Smooth muscle cell (in vitro differentiated cells): ENCODE measurements around the gene AMH. TPM values are rescaled to one million over a fixed set of nuclear protein-coding genes. Genes with fewer than 3 reads are reported as not detected.

Source experiments
- DNase-seq: peaks from one replicate; lab custom pipeline; 2025; ENCODE audit not compliant: unreplicated experiment; lab: John Stamatoyannopoulos, UW
- H2AFZ ChIP-seq: fragments of 200-600 bp; sonication (generic); 2 replicates; pipeline ENCODE4 v1.6.0; 2016; ENCODE audit warnings: antibody characterized with exemption, low read depth, mild to moderate bottlenecking
- H3F3A ChIP-seq: fragments of 200-600 bp; sonication (generic); 2 replicates; pipeline ENCODE4 v1.6.0; 2017; ENCODE audit warnings: antibody characterized with exemption, low read depth
- H3K27ac ChIP-seq: fragments of 200-600 bp; sonication (generic); 2 replicates; pipeline ENCODE4 v1.5.1; 2016; ENCODE audit warnings: low read depth, mild to moderate bottlenecking
- H3K27me3 ChIP-seq: fragments of 200-600 bp; sonication (generic); 2 replicates; pipeline ENCODE4 v1.6.1; 2016; ENCODE audit warnings: low read depth, mild to moderate bottlenecking
- H3K36me3 ChIP-seq: fragments of 200-600 bp; sonication (generic); 2 replicates; pipeline ENCODE4 v1.5.1; 2016; ENCODE audit warnings: low read depth
- H3K4me1 ChIP-seq: fragments of 200-600 bp; sonication (generic); 2 replicates; pipeline ENCODE4 v1.5.1; 2016; ENCODE audit warnings: low read depth
- H3K4me2 ChIP-seq: fragments of 200-600 bp; sonication (generic); 2 replicates; pipeline ENCODE4 v1.6.0; 2016; ENCODE audit warnings: mild to moderate bottlenecking
- H3K4me3 ChIP-seq: fragments of 200-600 bp; sonication (generic); 2 replicates; pipeline ENCODE4 v1.5.1; 2016; ENCODE audit warnings: mild to moderate bottlenecking
- H3K79me2 ChIP-seq: fragments of 200-600 bp; sonication (generic); 2 replicates; pipeline ENCODE4 v1.6.0; 2016; ENCODE audit warnings: low read depth, mild to moderate bottlenecking
- H3K9ac ChIP-seq: fragments of 200-600 bp; sonication (generic); 2 replicates; pipeline ENCODE4 v1.6.0; 2016; ENCODE audit warnings: low read depth
- H3K9me3 ChIP-seq: fragments of 200-600 bp; sonication (generic); replicated peaks from 2 replicates; pipeline ENCODE4 v1.5.1; 2016; ENCODE audit warnings: low read depth
- H4K20me1 ChIP-seq: fragments of 200-600 bp; sonication (generic); 2 replicates; pipeline ENCODE4 v1.6.0; 2016; ENCODE audit warnings: low read depth
- WGBS: methylation state at CpG from one replicate; pipeline ENCODE4 v1.1.7; 2016; ENCODE audit warnings: low lambda C conversion rate; 5-methylcytosine and 5-hydroxymethylcytosine counted together
- polyA plus RNA-seq: library from polyadenylated mRNA; unstranded; fragments of >200 nt; fragmentation: Nextera tagmentation; extraction: Ambion mirVana; gene quantifications from 2 replicates; pipeline ENCODE4 v1.2.1, GENCODE V29; 2016
- total RNA-seq: library from RNA; depleted of rRNA; stranded (reverse); fragments of >200 nt; gene quantifications from 2 replicates; pipeline ENCODE4 v1.2.3, GENCODE V29; 2014
- TF ChIP-seq, protein P1 (sequence below): fragments of 200-600 bp; sonication (generic); IDR thresholded peaks from 2 replicates; pipeline ENCODE4 v1.5.1; 2017; ENCODE audit warnings: borderline replicate concordance, mild to moderate bottlenecking, antibody characterized with exemption; ENCODE audit not compliant: insufficient read depth, poor library complexity, severe bottlenecking

AMH gene
- total and polyA plus RNA-seq, 2 experiments from 2014 or later: 2.9 to 12.6 TPM

DNA sequence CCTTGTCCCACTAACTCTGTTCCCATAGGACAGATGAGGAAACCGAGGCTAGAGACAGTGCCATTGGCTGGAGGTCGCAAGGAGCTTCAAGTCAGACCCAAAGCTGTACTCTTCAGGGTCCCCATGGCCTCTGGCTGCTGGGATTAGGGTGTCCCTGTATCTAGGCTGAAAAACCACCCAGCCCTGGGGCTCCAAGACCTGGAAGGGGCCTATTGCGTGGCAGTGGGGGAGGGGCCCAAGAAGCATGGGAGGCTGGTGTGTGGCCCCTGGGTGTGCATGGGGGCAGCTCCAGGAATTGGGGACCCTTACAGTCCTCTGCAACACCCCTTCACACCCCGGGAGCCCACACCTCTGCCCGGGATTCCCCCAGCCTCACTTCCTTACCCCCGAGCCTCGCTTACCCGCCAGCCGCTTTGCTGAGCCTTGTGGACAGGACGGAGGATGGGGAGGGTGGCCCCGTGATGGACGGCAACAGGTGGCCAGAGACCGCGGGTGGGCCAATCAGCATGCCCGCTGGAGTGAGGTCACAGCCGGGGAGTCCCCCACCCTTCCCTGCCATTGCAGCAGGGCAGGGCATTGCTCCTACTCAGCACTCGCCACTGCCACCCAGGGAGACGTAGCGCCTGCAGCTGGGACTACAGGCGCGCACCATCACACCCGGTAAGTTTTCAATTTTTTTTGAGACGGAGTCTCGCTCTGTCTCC, 7.0 kb downstream of the AMH start, which contains the start of gene JSRP1:
Gene JSRP1 (minus strand): TSS at position 436 of the 704 bp plus-strand sequence. CDS start 1,103 bp downstream, outside the sequence.
- TF ChIP-seq, protein P1, sequence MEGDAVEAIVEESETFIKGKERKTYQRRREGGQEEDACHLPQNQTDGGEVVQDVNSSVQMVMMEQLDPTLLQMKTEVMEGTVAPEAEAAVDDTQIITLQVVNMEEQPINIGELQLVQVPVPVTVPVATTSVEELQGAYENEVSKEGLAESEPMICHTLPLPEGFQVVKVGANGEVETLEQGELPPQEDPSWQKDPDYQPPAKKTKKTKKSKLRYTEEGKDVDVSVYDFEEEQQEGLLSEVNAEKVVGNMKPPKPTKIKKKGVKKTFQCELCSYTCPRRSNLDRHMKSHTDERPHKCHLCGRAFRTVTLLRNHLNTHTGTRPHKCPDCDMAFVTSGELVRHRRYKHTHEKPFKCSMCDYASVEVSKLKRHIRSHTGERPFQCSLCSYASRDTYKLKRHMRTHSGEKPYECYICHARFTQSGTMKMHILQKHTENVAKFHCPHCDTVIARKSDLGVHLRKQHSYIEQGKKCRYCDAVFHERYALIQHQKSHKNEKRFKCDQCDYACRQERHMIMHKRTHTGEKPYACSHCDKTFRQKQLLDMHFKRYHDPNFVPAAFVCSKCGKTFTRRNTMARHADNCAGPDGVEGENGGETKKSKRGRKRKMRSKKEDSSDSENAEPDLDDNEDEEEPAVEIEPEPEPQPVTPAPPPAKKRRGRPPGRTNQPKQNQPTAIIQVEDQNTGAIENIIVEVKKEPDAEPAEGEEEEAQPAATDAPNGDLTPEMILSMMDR: no peak

DNA sequence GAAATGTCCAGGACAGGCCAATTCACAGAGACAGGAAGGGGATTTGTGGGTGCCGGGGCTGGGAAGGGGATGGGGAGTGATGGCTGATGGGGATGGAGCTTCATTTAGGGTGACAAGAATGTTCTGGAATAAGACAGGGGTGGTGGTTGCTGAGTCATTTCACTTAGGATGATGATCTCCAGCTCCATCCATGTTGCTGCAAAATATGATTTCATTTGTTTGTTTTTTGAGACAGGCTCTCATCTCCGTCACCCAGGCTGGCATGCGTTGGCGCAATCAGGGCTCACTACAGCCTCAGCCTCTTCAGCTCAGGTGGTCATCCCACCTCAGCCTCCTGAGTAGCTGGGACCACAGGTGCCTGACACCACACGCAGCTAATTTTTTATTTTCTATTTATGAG, 10.2 kb downstream of the AMH start:
- no peaks in the 10 kb centered on the region for H4K20me1 ChIP-seq
- no peak overlapping the region for H3K4me3 ChIP-seq
- 87% methylated on average over 5 of the region's 5 CpGs for WGBS
- H3F3A ChIP-seq: no peaks in the 10 kb centered on the region
- H3K4me1 ChIP-seq: no peaks in the 10 kb centered on the region
- no peaks in the 10 kb centered on the region for H3K36me3 ChIP-seq
- no peak overlapping the region for H3K4me2 ChIP-seq
- TF ChIP-seq, protein P1: no peak
- no peak overlapping the region for H3K27ac ChIP-seq
- H2AFZ ChIP-seq: no peak overlapping the region
- H3K9ac ChIP-seq: no peak overlapping the region
- H3K79me2 ChIP-seq: no peaks in the 10 kb centered on the region
- H3K27me3 ChIP-seq: no peaks in the 10 kb centered on the region
- DNase-seq: no peak
- H3K9me3 ChIP-seq: no peaks in the 10 kb centered on the region

More for the DNA sequence above, 7.0 kb downstream of the AMH start, which contains the start of gene JSRP1:
- peaks cover 12% of the 10 kb centered on the region for H4K20me1 ChIP-seq
- no peaks in the 10 kb centered on the region for H3F3A ChIP-seq
- peaks cover 7% of the 10 kb centered on the region for H3K4me1 ChIP-seq
- H3K27me3 ChIP-seq: peaks cover 22% of the 10 kb centered on the region
- H3K9ac ChIP-seq: no peak within 1 kb of the TSS
- WGBS: 90% methylated on average over 24 of the region's 24 CpGs
- H3K36me3 ChIP-seq: no peaks in the 10 kb centered on the region
- H3K4me3 ChIP-seq: no peak within 1 kb of the TSS
- no peaks in the 10 kb centered on the region for H3K79me2 ChIP-seq
- no peak within 1 kb of the TSS for H2AFZ ChIP-seq
- no peak within 1 kb of the TSS for H3K27ac ChIP-seq
- no peak within 1 kb of the TSS for H3K4me2 ChIP-seq
- no peak for DNase-seq
- H3K9me3 ChIP-seq: no peaks in the 10 kb centered on the region

DNA sequence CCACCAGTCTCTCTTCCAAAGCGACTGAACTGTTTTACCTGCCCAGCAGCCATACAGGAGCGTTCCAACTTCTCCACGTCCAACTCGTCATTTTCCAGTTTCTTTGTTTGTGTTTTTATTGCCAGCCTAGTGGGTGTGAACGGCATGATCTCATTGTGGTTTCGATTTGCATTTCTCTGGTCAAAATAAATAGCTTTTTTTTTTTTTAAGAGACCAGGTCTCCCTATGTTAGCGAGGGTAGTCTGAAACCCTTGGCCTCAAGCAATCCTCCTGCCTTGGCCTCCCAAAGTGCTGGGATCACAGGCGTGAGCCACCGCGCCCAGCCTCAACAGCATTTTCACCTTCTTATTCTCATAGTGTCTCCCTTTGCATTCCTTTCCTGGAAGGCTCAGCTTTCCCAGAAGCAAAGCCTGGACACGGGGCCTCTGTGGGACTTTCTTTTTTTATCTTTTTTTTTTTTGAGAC, 11.2 kb downstream of the AMH start:
- DNase-seq: no peak
- 83% methylated on average over 11 of the region's 11 CpGs for WGBS
- no peak overlapping the region for H3K4me2 ChIP-seq

More for the DNA sequence above, 11.2 kb downstream of the AMH start:
- H3K79me2 ChIP-seq: no peaks in the 10 kb centered on the region
- no peaks in the 10 kb centered on the region for H3K4me1 ChIP-seq
- no peaks in the 10 kb centered on the region for H3K27me3 ChIP-seq
- H3K27ac ChIP-seq: no peak overlapping the region
- TF ChIP-seq, protein P1: no peak
- no peaks in the 10 kb centered on the region for H3K9me3 ChIP-seq
- no peaks in the 10 kb centered on the region for H3F3A ChIP-seq
- H3K36me3 ChIP-seq: no peaks in the 10 kb centered on the region
- no peak overlapping the region for H3K9ac ChIP-seq
- H3K4me3 ChIP-seq: no peak overlapping the region
- no peak overlapping the region for H2AFZ ChIP-seq
- no peaks in the 10 kb centered on the region for H4K20me1 ChIP-seq
